ENCODE results near the gene MICB.

The MICB gene

DNA sequence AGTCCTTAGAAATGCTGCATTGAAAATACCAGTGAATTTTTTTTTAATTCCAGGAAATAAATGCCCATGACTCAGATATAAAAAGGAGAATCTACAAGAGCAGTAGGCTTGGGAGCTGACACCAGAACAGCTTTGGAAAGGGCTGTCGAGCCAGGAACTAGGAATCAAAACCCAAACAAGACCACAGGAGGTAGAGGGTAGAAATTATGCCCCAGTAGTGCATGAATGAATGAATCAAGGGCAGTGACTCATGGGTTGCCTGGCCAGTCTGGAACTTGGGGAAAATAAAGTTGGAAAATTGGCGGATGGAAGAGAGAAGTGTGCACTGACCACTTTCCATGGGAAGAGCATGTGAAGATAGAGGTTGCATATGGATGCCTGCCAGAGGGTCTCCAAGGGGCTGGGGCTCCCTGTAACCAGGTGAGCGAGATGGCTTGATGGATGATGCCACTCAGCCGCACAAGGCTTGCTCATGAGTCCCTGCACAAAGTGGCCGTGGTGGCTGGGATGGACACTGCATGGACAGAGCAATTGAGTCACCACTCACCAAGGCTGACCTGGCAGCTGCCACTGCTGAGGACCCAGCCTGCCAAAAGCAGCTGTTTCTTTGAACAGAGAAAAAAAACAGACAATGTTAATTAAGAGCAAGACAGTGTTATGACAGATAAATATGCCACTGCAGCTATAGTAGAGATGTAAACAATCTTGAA is 15.7 kb downstream of the MICB start:
- no peak for DNase-seq

DNA sequence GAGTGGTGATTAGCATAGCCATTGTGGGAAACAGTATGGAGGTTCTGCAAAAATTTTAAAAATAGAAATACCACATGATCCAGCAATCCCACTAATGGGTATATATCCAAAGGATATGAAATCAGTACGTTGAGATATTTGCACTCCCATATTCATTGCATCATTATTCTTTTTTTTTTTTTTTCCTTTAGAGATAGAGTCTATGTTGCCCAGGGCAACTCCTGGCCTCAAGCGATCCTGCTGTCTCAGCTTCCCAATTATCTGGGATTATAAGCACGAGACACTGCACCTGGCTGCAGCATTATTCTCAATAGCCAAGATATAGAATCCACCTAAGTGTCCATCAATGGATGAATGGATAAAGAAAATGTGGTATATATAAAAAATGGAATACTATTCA is 23.9 kb downstream of the MICB start:
- DNase-seq, result no peak

GRCh38 chr6:31525553-31525931 is 27.6 kb downstream of the MICB start:
- DNase-seq, result no peak

- DNase-seq, result no peak
Measured at GRCh38 chr6:31525932-31526591, 28.1 kb downstream of the MICB start.

DNA sequence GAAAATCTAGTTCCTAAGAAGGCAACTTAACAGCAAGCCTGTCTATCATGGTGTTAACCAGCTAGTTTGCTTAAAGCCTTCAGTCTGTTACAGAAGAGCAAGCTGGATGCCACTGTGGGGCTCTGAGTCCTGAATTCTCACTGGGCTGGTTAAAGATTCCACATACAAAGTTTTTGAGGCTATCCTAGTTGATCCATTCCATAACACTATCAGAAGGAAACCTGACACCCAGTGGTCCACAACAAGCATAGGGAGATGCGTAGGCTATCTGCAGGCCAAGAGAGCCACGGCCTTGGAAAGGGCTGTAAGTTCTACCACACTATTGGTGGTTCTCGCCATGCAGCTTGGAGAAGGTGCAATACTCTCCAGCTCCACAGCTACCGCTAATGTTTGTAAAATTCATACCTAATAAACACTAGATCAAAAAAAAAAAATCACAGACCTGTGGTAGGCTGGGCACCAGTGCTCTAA is 30.4 kb downstream of the MICB start:
- DNase-seq, result no peak

DNA sequence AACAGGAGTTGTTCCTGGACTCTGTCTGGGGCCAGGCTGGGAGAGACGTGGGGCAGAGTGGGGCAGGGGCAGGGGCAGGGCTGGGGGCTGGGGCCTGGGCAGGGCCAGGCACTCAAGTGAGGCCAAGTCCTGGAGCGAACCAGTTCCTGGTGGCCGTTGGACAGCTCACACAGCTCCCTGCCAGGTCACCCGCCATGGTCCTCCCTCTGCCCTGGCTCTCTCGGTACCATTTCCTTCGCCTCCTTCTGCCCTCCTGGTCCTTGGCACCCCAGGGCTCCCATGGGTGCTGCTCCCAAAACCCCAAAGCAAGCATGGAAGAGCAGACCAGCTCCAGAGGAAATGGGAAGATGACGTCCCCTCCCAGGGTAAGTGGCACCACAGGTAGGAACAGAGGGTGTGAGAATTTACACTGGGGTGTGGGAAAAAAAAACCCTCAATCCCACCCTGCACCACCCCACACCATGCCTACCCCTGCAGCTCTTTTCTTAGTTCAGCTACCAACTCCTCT is 30.9 kb downstream of the MICB start, which contains the start of gene MCCD1:
MCCD1 (plus strand) TSS at position 142 of the 508 bp plus-strand sequence; CDS start at position 195, 53 bp downstream.
- DNase-seq, result no peak

DNA sequence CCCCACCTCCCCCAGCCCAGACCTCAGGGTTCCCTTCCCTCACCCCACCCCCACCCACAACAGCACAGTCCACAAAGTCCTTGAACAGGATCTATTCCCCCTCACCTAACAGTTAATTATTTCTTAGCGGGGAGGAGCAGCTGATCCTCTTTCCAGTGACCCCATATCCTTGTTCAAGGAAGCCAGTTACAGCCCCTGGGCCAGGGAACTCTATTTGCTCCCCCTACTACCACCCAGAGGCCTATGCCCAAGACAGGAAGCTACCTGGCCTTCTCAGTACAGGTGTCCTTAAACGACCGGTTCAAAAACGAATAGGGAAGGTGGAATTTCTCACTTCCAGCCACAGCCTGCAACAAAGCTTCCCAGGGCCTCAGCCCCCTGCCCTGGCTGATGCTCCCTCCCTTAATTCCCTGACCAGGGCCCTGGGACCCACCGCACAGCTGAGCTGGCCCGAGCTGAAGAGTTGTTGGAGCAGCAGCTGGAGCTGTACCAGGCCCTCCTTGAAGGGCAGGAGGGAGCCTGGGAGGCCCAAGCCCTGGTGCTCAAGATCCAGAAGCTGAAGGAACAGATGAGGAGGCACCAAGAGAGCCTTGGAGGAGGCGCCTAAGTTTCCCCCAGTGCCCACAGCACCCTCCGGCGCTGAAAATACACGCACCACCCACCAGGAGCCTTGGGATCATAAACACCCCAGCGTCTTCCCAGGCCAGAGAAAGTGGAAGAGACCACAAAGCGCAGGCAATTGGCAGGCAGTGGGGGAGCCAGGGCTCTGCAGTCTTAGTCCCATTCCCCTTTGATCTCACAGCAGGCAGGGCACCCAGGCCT is 31.6 kb downstream of the MICB start:
- DNase-seq, result no peak

DNA sequence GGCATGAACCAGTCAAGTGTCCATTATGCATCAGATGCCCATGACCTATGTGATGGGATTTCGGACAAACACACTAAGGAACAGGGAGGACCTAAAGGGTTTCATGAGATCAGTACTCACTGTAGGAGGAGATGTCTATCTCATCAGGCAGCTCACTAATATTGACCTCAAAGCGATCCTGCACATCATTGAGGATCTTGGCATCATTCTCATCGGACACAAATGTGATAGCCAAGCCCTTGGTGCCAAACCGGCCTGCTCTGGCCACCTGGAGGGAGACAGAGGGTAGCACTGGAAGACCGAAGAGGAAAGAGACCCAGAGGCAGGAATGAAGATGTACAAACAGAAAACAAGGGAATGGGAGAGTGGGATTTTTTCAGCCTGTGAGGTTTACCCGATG is 32.7 kb downstream of the MICB start:
- no peak for DNase-seq

- no peak for DNase-seq
Measured at GRCh38 chr6:31531162-31531561, 33.2 kb downstream of the MICB start.

GRCh38 chr6:31531771-31532643 is 34.1 kb downstream of the MICB start:
- DNase-seq, result no peak

- DNase-seq, result no peak
Measured at GRCh38 chr6:31532644-31533454, 34.9 kb downstream of the MICB start.

- DNase-seq, result no peak
Measured at GRCh38 chr6:31533455-31533841, 35.5 kb downstream of the MICB start.

- DNase-seq, result no peak
Measured at GRCh38 chr6:31534011-31534410, 36.1 kb downstream of the MICB start.

DNA sequence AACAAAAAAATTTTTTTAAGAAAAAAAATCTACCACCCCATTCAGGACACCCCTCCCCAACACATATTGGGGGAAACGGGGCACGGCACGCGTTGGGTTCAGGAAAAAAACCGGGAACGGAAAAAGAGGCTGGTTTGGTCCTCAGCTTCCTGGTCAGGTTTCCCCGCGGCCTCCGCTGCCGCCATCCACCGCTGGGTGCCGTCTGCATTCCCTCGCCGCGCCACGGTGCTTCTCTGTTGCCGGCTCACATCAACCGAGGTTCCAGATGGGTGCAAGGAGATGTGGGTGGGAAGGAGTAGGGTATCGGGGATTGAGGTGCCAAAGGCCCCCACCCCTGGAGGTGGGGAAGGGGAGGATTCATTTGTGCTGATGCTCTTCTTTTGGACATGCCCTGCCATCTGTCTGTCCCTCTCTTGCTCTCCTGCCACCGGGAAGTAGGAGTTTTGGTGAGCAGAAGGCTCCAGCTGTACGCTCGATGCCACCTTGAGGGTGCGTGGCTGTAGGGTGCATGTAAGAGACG is 36.6 kb downstream of the MICB start:
- no peak for DNase-seq

- DNase-seq, result no peak
Measured at GRCh38 chr6:31535538-31536324, 37.8 kb downstream of the MICB start.

DNA sequence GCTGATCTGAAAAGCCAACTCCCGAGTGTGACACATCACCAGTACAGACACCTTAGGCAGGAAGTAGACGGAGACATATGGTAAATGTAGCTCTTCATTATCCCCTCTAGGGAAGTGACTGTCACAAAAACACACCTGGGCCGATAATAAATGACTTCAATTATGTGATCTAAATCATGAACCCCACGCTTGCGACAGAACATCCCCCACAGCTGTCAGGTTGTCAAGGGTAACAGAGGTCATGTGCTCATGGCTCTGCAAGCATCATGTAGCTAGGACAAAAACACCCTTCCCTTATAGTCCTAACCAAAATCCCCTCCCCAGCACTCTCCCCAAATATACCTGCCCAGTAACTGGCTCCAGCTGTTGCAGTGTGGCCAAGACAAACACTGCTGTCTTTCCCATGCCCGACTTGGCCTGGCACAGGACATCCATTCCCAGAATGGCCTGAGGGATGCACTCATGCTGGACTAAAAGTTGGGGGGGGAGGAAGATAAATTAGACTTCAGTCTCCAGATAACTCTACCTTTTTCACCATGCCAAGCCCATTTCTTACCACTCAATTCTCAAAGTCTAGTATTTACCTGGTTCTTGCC is 41.0 kb downstream of the MICB start:
- no peak for DNase-seq

- DNase-seq, result no peak
Measured at GRCh38 chr6:31540640-31541039, 42.7 kb downstream of the MICB start.

GRCh38 chr6:31541059-31541657 is 43.2 kb downstream of the MICB start:
- peak; percentile 67 for DNase-seq
